Osteocyte (in vitro differentiated cells): ENCODE measurements around the gene ZNF576. TPM values are rescaled to one million over a fixed set of nuclear protein-coding genes. Genes with fewer than 3 reads are reported as not detected.

Source experiments
- DNase-seq: peaks from one replicate; pipeline ENCODE4 v3.0.0; 2021; ENCODE audit warnings: mixed read lengths; ENCODE audit not compliant: unreplicated experiment; ENCODE audit errors: extremely low spot score
- H3K27ac Mint-ChIP-seq: one replicate; pipeline ENCODE4 v1.8.0; 2021; ENCODE audit warnings: mild to moderate bottlenecking, mixed read lengths; ENCODE audit not compliant: unreplicated experiment
- H3K27me3 Mint-ChIP-seq: one replicate; pipeline ENCODE4 v1.8.0; 2021; ENCODE audit warnings: mixed read lengths; ENCODE audit not compliant: unreplicated experiment
- H3K36me3 Mint-ChIP-seq: one replicate; pipeline ENCODE4 v1.8.0; 2021; ENCODE audit warnings: mixed read lengths; ENCODE audit not compliant: unreplicated experiment
- H3K4me1 Mint-ChIP-seq: one replicate; pipeline ENCODE4 v1.8.0; 2021; ENCODE audit warnings: mixed read lengths; ENCODE audit not compliant: unreplicated experiment
- H3K4me3 Mint-ChIP-seq: one replicate; pipeline ENCODE4 v1.8.0; 2021; ENCODE audit warnings: mild to moderate bottlenecking, moderate library complexity, mixed read lengths; ENCODE audit not compliant: unreplicated experiment
- H3K9me3 Mint-ChIP-seq: one replicate; pipeline ENCODE4 v1.8.0; 2021; ENCODE audit warnings: mixed read lengths; ENCODE audit not compliant: unreplicated experiment
- CTCF ChIP-seq: fragments of 200-600 bp; sonication (generic); IDR thresholded peaks from 2 replicates; pipeline ENCODE4 v1.5.0; 2021; ENCODE audit warnings: antibody characterized with exemption, mild to moderate bottlenecking, moderate library complexity
- total RNA-seq: library from RNA; stranded (reverse); gene quantifications from 2 replicates; pipeline ENCODE4 v1.2.1, GENCODE V29; 2021

ZNF576 gene
- total RNA-seq, 1 donor from 2014 or later = 13.2 TPM

GRCh38 chr19:43610493-43610892 is 14.1 kb downstream of the ZNF576 start:
- H3K36me3 Mint-ChIP-seq = peaks cover 35% of the 10 kb centered on the region

GRCh38 chr19:43611788-43612187 is 15.4 kb downstream of the ZNF576 start, which contains the start of gene SRRM5:
Gene SRRM5 (plus strand): TSS chr19:43612088. CDS start chr19:43612122, 34 bp downstream.
- no peak for DNase-seq
- Mint-ChIP-seq H3K27ac (peak within 1 kb of the TSS; percentile 56), H3K4me1 (peaks cover 18% of the 10 kb centered on the region), H3K27me3 (no peaks in the 10 kb centered on the region), H3K4me3 (no peak within 1 kb of the TSS), H3K9me3 (no peaks in the 10 kb centered on the region), H3K36me3 (peaks cover 33% of the 10 kb centered on the region)
- TF ChIP-seq CTCF = no peak

More at GRCh38 chr19:43610493-43610892, 14.1 kb downstream of the ZNF576 start:
- H3K27me3 Mint-ChIP-seq = no peaks in the 10 kb centered on the region
- DNase-seq = no peak
- TF ChIP-seq CTCF = no peak
- peaks cover 15% of the 10 kb centered on the region for H3K4me1 Mint-ChIP-seq
- H3K9me3 Mint-ChIP-seq = no peaks in the 10 kb centered on the region
- peak overlapping the region; percentile 56 for H3K27ac Mint-ChIP-seq
- no peak overlapping the region for H3K4me3 Mint-ChIP-seq

- Mint-ChIP-seq H3K4me3 (no peak overlapping the region), H3K4me1 (peaks cover 18% of the 10 kb centered on the region), H3K27ac (no peak overlapping the region), H3K9me3 (no peaks in the 10 kb centered on the region), H3K36me3 (peaks cover 32% of the 10 kb centered on the region), H3K27me3 (no peaks in the 10 kb centered on the region)
- no peak for TF ChIP-seq CTCF
- no peak for DNase-seq
These were observed 16.0 kb downstream of the ZNF576 start for GRCh38 chr19:43612374-43612773.

- TF ChIP-seq CTCF = no peak
- H3K9me3 Mint-ChIP-seq = no peaks in the 10 kb centered on the region
- no peak overlapping the region for H3K4me3 Mint-ChIP-seq
- no peak for DNase-seq
- no peaks in the 10 kb centered on the region for H3K27me3 Mint-ChIP-seq
- peaks cover 23% of the 10 kb centered on the region for H3K4me1 Mint-ChIP-seq
- peaks cover 26% of the 10 kb centered on the region for H3K36me3 Mint-ChIP-seq
- H3K27ac Mint-ChIP-seq = no peak overlapping the region
These were observed 19.9 kb downstream of the ZNF576 start for GRCh38 chr19:43616306-43616705.

GRCh38 chr19:43616954-43617353 is 20.6 kb downstream of the ZNF576 start:
- no peak overlapping the region for H3K27ac Mint-ChIP-seq
- TF ChIP-seq CTCF = no peak
- no peaks in the 10 kb centered on the region for H3K9me3 Mint-ChIP-seq
- peaks cover 23% of the 10 kb centered on the region for H3K36me3 Mint-ChIP-seq
- peaks cover 19% of the 10 kb centered on the region for H3K4me1 Mint-ChIP-seq
- H3K27me3 Mint-ChIP-seq = no peaks in the 10 kb centered on the region
- no peak for DNase-seq
- no peak overlapping the region for H3K4me3 Mint-ChIP-seq
